NCI-H1105 (cell line): ENCODE measurements around the gene RAB3C.

ENCODE experiments used
- DNase-seq: peaks from one replicate; lab custom pipeline; 2025; lab: John Stamatoyannopoulos, UW

The RAB3C gene

DNA sequence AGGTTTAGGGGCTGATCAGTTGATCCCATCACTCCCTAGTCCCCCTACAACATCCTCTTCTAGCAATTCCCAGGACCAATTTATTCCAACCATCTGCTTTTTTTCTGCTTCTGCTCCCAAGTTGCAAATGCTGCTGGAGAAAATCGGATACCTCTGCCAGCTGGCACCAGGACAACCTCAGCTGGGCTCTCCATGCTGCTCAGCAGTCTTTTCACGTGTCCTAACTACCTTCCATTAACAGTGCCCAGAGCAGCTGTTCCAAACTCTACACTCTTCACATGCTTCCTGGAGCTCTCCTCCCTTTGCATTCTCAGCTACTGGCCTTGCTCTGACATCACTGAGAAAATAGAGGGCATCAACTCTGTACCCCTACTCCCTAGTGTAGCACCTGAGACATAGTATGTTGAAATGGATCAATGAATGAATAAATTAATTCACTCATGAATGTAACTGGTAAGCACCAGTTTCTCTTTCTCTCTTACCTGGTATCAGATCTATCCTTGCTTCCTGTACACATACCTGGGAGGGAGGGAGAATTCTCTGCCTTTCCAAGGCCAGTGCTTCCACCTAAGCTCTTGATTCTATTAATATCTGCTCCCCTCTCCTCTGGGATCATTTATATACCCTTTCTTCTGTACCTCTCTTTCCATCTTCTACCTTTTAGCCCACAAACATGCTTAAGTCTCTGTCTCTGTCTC is 191.0 kb downstream of the RAB3C start:
- peak; percentile 76 for DNase-seq

DNA sequence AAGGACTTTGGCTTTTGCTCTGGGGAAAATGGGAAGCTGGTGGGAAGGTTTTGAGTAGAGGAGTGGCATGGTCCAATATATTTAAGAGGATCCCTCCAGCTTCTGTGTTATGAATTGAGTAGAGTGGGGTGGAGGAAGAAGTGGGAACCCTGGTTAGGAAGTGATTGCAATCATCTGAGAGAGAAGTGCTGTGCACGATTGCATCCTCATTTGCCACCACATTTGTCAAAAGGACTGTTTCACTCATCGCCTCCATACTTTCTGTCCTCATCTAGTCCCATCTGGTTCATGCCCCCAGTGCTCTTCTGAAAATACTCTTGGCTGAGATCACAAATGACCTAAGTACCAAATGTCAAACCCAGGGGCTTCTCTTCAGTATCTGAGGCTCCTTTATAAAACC is 192.1 kb downstream of the RAB3C start:
- DNase-seq = no peak

DNA sequence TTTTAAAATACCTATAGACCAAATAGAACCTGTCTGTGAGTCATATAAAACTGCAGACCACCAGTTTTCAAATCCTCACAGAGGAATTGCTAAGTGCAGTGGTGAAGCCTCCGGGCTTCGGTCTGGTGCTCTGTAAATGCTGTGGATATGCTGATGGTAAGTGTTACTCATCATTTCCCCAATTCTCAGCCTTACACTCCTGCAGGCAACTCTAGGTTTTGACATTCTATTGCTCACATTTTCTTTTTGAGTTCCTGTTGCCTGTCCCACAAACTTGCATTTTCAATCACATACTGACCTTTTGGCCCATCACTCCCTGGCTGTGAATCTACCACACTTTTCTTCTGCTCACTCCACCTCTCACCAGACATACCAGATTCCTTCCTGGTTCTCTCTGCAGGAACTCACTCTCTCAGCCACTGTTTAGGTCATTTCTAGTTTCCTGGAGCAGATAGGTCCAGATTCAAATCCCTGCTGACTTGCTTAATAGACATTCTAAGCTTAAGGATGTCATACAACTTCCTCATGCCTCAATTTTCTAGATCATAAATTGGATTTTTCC is 192.9 kb downstream of the RAB3C start:
- no peak for DNase-seq

DNA sequence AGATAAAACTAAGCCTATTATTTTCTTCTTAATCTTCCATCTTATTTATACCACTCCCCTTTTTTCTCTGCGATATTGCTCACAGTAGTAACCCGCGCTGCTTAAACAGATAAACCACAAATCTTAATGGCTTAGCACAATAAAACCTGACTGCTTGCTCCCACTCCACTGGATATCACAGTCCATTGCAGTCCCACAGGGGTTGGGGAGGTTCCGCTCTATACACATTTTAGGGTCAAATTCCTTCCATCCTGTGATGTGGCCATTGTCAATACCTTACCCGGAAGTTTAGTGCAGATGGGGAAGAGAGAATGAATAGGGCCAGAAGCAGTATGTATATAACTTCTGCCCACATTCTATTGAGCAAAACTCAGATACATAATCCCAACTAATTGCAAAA is 193.7 kb downstream of the RAB3C start:
- DNase-seq = no peak

DNA sequence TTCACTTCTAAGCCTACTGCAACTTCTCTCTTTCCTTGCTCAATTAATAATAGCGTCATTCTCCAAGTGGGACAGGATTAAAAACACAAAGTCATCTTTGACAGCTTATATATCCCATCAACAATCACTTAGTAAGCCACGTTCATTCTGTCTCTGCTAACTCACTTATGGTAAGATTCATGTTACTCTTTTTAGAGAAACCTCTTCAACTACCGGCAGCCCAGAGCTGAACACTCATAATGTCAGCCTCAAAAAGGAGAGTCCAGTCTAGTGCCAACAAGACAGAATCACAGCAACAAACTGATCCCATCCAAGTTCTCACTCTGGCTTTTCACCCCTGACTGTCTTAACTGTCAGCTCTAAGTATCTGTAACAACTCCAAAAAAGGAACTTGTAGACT is 196.0 kb downstream of the RAB3C start:
- DNase-seq = no peak

DNA sequence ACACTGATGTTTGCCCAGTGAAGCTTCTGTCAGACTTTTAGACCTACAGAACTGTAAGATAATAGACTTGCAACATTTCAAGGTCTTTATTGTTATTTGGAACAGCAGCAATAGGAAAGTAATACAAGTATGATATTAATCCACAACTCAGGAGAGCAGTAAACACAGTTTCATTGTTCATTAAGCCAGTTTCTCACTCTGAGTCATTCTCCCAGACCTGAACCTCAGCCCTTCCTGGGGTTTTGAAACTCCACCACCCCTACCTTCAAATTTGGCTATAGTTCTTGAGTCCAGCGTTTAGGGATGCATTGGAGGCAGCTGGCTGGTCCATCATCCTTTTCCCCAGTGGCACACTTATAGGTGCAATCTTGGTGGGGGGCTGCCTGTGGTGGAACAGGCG is 203.2 kb downstream of the RAB3C start:
- DNase-seq = no peak

DNA sequence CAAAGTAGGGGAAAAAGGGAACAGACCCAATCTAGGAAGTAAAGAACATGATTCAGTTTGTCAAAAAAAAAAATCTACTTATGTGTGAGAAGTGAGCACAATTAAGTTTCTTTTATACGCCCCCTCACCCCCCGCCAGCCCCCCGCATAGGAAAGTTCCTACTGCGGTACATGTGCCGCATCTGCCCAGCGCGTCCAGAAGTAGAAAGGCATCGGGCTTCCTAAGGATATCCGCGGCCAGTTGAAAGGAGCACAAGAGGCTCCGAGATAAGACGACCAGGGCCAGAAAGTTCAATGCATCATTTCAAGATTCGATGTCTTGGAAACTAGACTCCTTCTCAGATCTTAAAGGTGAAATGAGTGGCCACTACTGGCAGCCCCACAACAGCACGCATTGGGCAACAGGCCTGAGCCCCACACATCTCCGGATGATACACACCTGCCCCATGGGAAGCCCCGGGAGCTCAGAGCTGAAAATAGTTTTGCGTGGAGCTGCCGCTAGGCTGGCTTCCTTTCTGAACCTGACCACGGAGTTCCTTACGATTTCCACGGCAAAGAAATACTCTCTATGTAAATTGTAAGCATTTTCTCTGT is 203.9 kb downstream of the RAB3C start:
- no peak for DNase-seq

DNA sequence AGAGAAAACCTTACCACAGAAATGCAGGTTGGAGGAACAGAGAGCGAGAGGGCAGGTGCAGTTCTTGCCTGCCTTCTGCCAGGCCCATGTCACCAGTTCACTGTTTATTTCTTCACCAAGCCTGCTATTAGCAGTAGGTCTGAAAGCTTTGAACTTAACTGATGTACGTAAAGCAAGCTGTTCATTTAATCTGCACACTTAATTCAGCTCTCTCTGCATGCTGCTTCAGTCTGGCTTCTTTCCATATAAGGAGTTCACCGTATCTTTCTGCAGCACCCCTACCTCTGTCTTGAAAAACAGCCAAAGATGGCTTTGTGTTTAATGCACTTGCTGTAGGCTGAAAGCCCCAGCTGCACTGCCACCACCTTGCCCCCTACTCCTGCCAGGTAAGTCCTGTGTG is 205.1 kb downstream of the RAB3C start:
- DNase-seq = peak; percentile 71

DNA sequence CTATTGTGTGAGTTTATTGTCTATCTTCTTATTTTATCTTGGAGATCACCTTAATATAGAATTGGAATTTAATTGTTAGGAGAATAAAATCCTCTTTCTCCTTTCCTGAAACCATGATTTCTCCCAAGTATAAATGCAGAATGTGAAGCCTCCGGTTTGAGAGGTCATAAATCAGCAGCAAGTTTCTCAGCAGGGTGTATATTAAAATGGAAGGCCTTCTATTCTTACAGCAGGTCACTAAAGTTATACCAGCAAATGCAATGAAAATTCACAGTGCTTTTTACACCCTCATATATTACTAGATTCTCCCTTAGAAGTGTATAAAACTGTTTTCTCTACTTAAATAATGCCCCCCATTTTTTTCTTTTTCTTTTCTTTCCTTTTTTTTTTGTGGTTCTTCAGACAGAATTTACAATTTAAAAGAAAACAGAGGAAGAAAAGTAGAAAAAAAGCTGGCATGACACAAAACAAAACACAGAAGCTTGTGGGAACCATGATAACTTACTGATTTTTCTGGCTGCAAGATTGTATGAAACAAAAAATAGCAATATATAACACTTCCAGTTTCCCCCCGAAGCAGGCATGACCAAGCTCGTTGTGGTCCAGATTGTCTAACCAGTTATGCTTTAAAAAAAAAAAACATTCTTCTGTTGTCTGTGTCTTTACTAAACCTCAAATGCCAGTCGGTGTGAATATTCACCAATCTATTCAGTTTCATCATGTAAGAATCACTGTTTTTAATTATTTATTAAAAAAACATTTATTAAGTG is 211.2 kb downstream of the RAB3C start:
- no peak for DNase-seq

DNA sequence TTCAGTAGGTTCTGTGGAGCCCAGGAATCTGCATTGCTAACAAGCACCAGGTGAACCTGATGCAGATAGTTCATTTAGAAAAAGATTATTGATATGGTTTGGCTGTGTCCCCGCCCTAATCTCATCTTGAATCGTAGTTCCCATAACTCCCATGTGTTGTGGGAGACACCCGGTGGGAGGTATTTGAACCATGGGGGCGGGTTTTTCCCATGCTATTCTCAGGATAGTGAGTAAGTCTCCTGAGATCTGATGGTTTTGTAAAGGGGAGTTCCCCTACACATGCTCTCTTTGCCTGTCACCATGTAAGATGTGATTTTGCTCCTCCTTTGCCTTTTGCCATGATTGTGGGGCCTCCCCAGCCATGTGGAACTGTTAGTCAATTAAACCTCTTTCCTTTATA is 212.0 kb downstream of the RAB3C start:
- no peak for DNase-seq

DNA sequence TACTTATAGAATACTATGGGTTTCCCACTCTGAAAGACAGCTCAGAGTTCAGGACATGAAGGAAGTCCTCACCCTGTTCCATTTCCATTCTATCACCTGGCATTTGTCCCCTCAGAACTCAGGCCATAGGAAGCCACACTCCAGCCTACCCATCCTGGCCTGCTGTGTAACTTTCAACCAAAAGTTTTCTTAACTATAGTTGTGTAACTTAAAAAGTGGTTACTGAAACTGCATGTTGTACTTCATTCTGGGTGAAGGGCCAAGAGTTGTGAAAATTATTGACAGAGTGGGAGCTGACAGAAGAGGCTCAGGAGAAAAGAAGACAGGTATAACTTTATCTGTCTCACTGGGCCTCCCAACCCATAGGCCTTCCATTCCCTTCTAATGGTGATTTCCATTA is 212.5 kb downstream of the RAB3C start:
- DNase-seq = no peak

DNA sequence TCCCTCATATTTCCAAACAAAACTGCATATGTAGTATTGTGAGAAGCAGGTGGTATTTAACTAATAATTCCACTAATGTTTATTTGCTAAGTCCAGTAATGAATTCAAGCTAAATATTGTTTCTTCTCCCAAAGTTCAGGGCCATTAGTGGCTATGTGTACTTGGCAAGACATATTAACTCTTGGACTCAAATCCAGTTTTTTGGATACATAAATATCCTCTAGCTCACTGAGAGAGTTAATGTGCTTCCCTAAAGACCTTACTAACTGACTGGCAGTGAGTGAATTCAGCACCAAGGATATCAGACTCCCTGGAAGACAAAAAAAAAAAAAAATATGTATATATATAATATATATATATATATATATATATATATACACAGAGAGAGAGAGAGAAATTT is 214.1 kb downstream of the RAB3C start:
- no peak for DNase-seq

DNA sequence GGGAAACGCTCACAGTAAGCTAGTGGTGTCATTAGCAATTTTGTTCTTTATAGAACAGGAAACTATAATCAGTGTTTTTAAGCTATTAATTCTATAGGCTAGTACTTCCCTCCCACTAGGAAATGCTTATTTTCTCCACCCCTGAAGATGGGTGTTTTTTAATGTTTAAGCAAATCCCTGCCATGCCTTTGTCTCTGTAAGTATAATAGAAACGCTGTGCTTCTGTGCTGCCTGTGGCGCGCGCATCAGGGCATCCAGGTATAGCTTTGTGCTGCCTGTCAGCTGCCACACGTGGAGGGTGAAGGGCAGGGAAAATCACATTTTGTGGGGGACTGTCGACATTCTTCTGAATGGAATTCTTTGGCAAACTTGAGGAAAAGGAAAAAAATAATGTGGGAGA is 217.5 kb downstream of the RAB3C start:
- DNase-seq = no peak

DNA sequence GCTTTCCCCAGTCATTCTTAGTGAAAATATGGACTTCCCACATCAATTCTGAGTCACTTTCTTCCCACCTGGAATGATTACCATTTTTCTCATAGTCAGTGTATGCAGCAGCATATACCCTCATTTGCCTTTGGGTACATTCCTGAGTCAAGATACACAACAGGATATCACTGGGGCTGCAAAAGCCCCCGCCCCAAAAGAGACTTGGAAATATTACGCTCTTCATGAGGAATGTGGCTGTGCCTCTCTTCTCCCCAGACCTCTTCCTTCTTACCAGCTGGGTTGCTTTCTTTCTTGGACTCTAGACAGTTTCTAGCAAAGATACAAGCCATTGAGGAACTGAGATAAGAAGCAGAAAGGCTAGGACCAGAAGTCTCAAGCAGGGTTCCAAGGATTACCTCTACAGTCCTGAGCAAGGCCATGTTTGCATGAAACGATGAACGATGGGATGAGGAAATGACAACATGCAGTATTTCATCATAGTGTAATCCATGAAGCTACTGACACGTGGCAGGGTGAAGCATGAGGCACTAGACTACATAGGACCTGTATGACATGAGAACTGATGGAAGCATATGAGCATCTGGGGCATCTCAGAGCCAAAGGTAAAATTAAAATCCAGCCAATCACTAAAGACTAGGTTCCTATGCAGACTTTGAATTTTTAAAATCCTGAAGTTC is 218.1 kb downstream of the RAB3C start:
- DNase-seq = no peak

DNA sequence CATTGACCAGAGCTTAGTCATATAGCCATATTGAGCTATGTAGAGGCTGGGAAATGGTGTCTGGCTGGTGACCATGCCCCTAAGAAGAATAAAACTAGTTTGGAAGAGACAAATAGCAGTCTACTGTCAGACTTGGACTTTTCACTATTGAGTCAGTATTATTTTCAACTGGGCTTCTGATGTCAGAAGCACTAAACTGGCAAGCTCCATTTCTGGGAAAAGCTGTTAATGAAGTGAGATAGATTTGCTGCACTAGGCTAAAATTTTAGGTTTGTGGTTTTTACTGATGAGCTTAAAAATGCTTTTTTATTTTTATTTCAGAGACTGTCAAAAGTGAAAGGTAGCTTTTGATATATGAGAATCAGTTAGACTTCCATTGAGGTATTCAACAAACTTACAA is 220.2 kb downstream of the RAB3C start:
- DNase-seq = no peak

DNA sequence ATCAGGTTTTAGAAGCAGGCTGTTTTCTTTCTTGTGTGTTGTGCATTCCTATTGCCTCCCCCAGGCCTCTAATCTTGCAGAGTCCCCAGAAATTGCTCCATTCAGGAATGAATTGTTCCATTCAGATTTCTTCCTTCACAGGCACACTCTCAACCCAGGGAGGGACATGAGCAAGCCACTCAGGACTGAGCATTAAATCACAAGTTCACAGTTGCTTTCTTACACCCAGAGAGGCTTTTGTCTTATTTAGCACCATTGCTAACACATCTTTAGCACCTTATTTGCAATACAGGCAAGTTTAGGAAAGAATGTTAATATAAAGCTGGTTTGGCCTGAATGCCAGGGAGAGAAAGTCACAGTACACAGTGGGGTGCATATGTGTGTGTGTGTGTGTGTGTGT is 221.4 kb downstream of the RAB3C start:
- DNase-seq = no peak

DNA sequence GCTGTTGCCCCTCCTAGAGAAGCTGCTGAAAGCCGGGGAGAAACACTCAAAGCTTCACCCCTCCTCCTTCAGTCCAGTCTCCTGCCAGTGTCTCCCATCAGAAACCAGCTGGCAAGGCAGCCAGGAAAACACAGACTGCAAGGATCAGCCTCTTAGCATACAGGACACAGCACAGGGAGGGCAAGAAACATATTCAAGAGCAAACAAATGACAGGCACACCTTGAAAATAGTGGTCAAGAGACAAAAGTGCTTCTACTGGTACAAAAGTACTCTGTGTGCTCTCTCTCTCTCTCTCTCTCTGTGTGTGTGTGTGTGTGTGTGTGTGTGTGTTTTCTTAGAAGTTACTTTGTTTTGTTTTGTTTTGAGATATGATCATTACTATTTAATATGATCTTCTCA is 227.2 kb downstream of the RAB3C start:
- no peak for DNase-seq

DNA sequence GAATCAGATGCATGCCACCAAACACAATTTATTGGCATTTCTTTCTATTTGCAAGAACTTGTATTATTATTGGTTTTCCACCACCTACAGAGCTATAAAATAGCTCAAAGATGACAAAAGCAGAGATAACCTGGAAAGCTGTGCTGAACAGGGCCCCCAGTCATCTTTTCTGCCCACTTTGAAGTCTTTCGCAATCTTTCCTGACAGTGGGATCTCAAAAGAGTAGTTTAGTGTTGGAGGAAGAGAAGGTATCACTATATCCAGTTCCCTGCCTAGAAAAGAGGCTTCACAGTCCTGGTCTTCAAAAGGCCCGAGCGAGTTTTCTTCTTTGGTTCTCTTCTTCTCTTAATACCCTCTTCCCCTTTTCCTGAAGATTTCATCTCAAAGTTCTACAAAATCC is 231.0 kb downstream of the RAB3C start:
- no peak for DNase-seq

DNA sequence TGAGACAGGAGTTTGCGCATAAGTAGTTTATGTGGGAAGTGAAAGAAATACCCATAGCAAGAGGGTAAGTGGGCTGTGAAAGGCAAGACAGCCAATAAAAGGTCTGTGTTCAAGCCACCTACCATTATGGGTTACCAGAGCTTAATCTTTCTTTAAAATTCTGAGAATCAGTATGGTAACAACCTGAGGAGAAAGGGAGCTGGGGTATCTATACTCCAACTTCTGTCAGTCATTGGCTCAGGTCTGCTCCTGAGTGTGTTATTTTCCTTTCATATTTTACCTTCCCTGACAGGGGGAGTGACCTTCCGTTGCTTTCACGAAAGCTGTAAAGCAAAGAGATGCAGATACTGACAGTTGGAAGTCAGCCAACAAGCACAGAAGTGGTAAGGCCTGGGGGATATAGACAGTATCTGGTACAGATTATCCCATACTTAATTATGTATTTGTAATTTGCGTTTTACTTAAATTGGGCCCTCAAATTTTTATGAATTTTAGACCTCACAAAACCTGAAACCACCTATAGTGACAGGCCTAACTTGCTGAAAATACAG is 233.4 kb downstream of the RAB3C start:
- DNase-seq = no peak

DNA sequence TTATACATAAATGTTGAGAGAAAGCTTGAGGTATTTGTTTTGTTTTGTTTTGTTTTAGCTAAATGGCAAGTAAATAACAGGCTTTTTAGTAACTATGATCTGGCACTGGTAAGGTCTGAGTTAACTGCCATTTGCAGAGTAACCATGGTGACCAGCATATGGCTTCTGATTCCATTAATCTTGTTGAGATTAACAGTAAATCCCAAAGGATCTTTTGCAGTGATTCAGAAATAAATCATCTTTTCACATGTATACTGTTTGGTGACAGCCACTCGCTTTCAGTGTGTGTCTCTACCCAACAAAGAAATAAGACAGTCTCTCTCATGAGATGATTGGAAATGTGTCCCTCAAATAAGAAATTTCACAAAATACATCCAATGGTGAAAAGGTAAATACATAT is 235.6 kb downstream of the RAB3C start:
- DNase-seq = no peak

DNA sequence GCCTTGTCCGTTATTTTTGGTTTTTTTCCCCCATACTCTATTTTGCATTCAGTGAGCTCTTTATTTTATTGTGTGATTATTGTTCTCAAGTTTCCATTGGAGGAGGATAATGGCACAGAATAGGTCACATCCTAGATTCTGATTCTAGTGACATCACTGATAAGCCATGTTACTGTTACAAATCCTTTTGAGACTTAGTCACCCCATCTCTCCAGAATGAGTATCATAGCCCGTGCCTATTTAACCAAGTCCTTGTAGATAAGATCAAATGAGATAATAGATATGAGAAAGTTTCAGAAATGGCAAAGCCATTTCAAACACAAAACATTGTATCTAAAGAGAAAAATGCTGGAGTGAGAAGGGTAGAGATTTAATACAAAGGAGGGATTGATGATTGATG is 242.6 kb downstream of the RAB3C start:
- no peak for DNase-seq

DNA sequence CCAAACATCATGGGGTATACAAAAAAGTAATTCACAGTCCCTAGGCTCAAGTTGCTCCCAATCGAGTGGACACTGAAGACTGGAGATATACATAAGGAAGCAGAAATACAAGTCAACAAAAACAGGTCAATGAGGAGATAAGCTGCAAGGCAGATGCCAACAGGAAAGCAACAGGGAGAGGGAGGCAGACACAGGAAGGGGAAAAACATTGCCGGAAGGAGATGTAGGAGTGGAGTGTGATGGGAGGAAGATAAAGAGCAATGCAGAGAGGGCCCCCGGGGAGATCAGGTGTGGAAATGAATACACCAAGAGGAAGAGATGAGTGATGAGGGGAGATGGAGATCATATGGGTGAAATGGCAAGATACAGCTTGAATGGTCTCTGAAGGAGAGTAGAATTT is 243.0 kb downstream of the RAB3C start:
- no peak for DNase-seq
